G401 (cell line): ENCODE results near the gene ALS2CL. TPM values are rescaled to one million over a fixed set of nuclear protein-coding genes. Genes with fewer than 3 reads are reported as not detected.
"Not testable (repeated sequence)": the region's sequence is repeated elsewhere in the genome, so short reads cannot be mapped to it uniquely, and the experiment has no call there.

Experiments
- DNase-seq: peaks from one replicate; pipeline ENCODE4 v3.0.0-alpha.2; 2015; ENCODE audit warnings: low spot score
- in situ Hi-C: cut with HindIII; loops from 2 replicates; pipeline ENCODE4 v1.10.0; 2016; ENCODE audit warnings: low sequenced_read_pairs, mixed read lengths
- total RNA-seq: library from RNA; depleted of rRNA; stranded (reverse); fragments of >200 nt; shearing (Covaris generic); gene quantifications from 2 replicates; pipeline ENCODE4 v1.2.3, GENCODE V29; 2014; rRNA removed

Gene ALS2CL, protein sequence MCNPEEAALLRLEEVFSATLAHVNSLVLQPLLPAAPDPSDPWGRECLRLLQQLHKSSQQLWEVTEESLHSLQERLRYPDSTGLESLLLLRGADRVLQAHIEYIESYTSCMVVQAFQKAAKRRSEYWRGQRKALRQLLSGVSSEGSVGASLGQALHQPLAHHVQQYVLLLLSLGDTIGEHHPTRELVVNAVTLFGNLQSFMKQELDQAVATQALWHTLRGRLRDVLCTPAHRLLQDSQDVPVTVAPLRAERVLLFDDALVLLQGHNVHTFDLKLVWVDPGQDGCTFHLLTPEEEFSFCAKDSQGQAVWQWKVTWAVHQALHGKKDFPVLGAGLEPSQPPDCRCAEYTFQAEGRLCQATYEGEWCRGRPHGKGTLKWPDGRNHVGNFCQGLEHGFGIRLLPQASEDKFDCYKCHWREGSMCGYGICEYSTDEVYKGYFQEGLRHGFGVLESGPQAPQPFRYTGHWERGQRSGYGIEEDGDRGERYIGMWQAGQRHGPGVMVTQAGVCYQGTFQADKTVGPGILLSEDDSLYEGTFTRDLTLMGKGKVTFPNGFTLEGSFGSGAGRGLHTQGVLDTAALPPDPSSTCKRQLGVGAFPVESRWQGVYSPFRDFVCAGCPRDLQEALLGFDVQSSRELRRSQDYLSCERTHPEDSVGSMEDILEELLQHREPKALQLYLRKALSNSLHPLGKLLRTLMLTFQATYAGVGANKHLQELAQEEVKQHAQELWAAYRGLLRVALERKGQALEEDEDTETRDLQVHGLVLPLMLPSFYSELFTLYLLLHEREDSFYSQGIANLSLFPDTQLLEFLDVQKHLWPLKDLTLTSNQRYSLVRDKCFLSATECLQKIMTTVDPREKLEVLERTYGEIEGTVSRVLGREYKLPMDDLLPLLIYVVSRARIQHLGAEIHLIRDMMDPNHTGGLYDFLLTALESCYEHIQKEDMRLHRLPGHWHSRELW
- 0.20 and 0.31 TPM in 2 replicates for total RNA-seq

DNA sequence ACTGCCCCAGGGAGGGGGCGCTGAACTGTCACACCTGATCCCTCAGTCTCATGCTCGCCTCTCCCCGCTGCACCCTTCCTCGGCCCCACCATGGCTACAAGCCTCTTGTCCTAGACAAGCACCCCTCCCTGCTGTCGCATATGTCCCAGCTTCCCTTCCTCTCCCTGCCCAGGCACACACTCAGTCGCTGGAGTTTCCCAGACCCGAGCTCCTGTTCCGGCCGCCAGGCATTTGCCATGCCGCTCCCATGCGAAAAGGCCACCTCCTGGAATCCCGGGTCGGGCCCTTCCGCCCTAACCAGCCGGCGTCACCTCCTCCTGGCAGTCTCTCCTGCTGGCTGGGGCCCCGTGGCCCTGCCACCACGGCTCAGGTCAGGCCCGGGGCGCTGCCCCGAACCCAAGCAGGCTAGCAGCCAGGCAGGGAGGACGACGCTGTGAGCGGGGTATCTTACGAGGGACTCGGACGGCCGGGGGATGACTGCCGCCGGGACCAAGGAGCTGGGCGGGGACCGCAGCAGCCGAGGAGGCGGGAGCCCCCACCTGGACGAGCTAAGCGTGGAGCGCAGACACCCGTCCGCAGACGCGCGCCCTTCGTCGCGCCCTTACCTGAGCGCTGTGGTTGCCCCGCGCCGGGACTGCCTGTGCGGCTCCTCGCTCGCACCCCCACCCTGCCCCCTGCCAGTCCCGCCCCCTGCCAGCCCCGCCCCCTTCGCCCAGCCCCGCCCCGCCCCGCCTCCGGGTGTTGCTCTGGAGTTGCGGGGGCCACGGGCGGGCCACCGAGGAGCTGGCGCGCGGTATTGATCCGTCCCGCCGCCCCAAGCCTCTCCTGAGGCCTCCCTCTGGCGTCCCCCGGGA, at the start of gene ALS2CL:
Gene ALS2CL (minus strand): TSS at position 642 of the 854 bp plus-strand sequence. CDS start 4,239 bp downstream, outside the sequence.
- DNase-seq: peak; percentile 63
- in situ Hi-C loops: no loop called here

DNA sequence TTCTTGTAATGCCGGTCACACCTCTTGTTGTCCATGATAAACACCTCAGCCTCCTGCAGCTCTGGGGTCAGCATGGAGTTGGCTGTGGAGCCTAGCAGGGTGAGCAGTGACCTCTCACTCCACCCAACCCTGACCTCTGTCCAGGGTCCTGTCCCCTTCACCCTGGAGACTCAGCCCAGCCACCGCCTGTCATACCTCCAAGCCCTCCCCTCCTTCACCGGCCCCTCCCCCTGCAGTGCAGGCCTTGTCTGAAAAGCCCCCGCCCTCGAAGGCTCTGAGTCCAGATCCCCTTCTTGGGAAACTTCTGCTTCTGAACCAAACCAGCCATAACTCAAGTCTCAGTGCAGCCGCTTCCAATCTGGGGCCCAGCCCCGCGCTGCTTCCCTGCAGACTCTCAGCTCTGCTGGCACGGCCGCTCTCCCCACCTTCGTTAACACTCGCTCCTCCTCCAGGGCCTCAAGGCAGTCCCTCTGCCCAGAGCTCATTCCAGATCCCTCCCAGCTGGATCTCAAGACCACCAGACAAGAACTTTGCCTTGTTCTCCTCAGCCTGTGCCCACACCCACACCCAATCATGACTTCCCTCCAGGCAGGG, 49.6 kb upstream of the ALS2CL start:
- no peak for DNase-seq
- in situ Hi-C loops: no loop called here

DNA sequence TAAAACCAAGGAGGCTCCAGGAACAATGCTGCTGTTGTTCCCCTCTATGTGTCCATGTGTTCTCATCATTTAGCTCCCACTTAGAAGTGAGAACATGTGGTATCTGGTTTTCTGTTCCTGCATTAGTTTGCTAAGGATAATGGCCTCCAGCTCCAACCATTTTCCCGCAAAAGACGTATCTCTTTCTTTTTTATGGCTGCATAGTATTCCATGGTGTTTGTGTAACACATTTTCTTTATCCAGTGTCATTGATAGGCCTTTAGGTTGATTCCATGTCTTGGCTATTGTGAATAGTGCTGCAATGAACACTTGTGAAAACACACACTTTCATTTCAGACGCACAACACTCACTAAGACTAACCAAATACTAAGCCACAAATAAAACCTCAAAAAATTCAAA, 46.1 kb upstream of the ALS2CL start:
- in situ Hi-C loops, DNase-seq: not testable (repeated sequence)

DNA sequence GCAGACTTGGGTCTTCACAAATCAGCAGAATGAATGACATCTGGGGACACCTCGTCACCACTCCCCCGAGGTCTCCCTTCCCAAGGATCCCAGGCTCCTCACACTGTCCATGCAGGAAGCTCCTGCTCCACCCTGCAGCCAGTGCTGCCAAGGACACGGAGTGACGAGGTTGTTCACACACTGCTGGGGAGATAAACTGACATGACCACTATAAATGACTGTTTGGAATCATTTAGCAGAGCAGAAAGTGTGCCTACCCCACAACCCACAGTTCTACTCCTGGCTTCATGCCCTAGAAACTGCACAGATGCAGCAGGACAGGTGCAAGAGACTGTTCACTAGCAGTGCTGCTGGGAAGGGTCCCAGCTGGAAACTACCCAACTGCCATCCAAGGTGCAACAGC, 43.9 kb upstream of the ALS2CL start:
- DNase-seq: no peak
- in situ Hi-C loops: no loop called here

DNA sequence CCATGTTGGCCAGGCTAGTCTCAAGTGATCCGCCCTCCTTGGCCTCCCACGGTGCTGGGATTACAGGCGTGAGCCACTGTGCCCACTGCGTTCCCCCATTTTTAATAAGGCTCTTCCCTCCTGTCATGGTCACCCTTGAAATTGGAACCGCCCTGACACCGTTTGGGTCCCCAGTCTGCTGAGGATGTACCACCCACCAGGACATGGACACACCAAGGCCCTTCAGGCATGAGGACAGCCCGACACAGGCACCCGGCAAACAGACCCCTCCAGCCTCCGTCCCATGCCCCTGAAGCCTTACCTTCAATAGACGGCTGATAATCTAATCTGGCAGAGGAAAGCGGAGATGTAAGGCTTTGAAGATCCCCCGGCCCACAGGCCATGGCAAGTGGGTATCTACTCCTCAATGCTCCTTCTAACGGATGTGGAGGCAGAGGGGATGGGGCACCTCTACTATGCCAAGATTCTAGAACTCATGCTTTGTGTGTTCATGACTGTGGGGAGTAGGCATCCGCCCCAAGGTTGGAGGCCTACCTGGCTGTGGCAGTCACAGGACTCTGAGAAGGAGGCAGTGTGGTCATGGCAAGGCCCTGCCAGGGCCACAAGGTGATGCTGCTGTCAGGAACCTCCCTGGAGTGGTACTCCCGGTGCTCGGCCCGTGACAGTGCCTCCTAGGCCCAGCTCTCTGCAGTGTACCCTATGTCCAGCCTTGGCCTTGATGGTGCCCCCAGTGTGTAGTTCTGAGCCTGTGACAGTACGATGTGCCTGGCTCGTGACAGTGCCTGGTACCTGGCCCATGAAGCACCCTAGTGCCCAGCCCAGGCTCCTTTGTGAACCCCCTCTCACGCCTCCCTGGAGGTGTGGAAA, 42.8 kb upstream of the ALS2CL start:
- in situ Hi-C loops: no loop called here

DNA sequence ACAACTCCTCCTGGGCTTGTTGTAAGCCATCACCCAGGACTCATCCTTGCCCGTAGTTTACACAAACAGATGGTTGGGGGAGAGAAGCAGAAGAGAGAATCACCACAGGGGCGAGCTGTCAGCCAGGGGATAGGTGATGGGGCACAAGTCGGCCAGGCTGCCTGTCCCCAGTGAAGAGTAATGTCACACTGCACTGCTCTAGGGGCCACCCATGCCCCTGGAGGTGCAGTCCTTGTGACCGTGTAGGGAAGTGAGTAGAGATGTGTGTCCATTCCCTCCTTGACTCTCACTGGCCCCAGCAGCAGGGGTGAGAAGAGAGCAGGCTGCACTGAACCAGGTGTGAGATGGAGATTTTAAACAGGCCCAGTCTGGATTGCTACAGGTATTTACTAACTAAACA, 41.3 kb upstream of the ALS2CL start:
- no peak for DNase-seq
- in situ Hi-C loops: no loop called here

More for the DNA sequence above, 42.8 kb upstream of the ALS2CL start:
- no peak for DNase-seq

DNA sequence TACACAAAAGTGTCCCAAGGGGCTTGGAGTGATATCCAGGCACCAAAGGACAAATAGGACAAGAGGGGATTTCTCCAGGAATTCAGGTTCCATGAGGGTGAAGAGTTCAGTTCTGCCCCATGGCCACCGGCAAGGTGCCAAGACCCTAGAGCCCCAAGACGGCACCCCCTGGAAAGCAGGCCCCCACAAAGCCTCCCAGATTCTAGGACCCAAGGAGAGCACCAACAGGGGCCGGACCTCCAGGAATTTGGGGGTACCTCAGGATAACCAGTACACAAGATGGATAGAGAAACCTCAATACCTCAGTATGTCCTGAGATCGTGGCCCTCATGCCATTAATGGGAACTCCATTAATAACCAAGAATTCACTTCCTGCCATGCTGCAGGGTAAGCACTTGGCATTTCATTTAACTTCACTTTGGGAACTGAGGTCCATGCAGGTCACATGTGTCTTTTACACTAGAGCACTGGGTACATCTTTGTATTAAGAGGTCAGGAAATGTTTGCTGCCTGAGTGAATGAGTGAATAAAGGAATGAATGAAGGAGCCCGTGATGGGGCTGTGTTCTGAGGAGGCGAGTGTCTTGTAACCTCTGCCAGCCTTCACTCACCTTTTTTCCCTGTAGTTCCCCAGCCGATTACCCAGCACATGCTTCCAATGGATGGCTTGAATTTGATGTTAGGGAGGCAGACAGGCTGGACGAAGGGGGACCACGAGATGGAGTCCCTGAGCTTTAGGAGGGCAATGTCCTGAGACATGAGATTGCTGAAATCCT, 39.7 kb upstream of the ALS2CL start:
- in situ Hi-C loops: no loop called here
- no peak for DNase-seq

DNA sequence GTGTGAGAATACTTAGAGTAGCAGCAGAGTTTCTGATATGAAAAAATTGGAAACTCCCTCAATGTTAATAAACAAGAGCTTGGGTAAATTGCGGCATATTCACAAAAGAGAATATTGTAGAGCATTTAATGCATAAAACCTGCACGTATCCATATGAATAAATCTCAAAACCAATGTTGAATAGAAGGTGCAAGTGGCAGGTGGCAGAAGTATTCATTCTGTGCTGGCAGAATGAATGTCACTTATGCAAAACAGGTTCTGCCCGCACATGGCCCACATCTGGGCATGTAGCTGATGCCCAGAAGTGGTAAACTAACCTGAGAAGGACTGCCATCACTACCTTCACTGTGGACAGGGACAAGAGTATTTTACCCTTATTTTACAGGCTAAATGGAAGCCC, 38.3 kb upstream of the ALS2CL start:
- DNase-seq: no peak
- in situ Hi-C loops: no loop called here

DNA sequence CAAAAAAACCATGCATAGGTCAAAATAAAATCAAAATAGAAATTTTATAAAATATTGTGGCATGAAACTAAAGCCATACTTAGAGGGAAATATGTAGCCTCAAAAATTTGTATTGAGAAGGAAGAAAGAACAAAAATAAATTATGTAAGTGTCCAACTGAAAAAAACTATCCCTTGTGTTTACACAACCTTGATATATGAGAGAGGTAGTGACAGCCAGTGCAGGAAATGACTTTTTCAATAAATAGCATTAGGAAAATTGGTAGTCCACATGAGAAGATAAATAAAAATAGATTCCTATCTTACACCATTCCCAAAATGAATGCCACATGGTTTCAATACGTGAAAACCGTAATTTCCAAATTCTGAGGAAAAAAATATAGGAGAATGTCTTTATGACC, 37.3 kb upstream of the ALS2CL start:
- in situ Hi-C loops: no loop called here
- no peak for DNase-seq

DNA sequence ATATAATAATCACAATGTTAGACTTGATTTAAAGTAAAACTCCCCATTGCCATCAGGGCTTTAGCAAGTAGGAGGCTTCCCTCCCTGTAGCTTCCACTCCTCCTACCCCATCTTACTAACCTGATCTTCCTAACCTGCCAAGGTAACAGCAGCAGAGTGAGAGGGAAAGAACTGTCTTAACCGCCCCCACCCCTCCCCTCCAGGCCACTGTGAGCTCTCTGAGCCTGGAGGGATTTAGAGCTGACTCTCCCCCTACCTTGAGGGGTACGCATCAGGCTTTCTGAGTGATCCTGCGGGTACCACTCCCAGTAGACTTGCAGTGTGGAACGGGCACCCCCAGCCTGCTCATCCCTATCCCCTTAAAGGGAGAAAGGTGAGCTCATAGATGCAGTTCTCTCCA, 35.6 kb upstream of the ALS2CL start:
- DNase-seq: no peak
- in situ Hi-C loops: no loop called here

DNA sequence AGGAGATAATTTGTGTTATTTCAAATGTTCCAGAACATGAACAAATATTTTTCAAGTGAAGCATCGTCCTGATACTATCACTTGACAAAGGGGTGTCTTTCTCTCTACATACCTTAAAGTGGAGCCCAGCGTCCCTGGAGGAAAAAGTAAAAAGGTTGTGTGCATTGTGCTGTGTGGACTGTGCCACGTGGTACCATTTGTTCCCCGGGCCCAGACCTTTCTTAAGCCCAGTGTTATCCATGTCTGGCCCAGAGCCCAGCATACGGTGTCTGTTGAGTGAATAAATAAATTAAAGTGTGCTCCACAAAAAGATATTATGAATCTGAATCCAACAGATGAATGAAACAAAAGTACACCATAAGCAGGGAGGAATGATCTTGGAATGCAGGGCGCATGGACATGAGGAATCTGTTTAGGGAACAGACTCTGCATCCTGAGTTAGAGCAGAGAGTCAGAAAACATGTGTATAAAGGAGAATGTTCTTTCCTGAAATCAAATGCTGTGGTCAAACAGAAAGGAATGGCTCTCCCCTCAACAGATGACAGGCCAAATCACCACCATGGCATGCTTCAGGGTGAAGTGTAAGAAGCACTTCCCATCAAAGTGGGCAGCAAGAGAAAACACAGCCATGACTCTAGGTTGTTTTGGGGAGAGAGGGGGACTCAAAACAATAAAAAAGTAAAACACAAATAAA, 32.3 kb upstream of the ALS2CL start:
- in situ Hi-C loops: no loop called here
- DNase-seq: no peak

DNA sequence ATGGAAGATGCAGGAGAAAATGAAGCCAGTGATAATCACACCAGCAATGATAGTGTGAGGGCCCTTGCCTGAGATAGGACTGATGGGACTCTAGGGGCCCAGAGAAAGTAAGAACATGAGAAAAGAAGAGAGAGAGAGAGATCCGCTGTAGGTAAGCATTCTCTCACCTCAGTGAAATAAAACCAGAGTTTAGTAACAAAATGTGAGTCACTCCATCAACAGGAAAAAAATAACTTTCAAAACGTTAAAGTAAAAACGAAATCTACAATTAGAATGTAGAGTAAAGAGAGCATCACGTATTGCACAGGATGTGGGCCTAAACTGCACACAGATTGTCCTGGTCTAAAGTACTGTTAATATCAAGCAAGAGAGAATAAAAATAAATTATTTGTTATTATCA, 30.9 kb upstream of the ALS2CL start:
- in situ Hi-C loops: no loop called here
- DNase-seq: no peak

DNA sequence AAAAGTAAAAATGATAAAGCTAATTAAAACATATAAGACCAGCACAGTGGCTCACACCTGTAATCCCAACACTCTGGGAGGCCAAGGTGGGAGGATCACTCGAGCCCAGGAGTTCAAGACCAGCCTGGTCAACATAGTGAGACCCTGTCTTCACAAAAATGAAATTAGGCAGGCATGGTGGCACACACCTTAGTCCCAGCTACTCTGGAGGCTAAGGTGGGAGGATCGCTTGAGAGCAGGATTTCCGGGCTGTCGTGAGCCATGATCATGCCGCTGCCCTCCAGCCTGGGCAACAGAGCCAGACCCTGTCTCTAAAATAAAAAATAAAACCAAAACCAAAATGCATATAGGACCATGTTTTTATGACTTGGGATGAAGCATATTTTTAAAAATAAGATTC, 29.0 kb upstream of the ALS2CL start:
- no peak for DNase-seq
- in situ Hi-C loops: no loop called here

DNA sequence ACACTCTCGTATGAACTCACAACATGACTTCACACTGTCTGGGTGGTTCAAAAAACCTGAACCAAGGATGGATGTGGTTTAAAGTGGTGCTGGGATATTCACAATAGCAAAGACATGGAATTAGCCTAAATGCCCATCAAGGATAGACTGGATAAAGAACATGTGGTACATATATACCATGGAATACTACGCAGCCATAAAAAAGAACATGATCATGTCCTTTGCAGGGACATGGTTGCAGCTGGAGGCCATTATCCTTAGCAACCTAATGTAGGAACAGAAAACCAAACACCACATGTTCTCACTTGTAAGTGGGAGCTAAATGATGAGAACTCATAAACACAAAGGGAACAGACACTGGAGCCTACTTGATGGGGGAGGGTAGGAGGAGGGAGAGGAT, 27.5 kb upstream of the ALS2CL start:
- DNase-seq: no peak
- in situ Hi-C loops: no loop called here

DNA sequence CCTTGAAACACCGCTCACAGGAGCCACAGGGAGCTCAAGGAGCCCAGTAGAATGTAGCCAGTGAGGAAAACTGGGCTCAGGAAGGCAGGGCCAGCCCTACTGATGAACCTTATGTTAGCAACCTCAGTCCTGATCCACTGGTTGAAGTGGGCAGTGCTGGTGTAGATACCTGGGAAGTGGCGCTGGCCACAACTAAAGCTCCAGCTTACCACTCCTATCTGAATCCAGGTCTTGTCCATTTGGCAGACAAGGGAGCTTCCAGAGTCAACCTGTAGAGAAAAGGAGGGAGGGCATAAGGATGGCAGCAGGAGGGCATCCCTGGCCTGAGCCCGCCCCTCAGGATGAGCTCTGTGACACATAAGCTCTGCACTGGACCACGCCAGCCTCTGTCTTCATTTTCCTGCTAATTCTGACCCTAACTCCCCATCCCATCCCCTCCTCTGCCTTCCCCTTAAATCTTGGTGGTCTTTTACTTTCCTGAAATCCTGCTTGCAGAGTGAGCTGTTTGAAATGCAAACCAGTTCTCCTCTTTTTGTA, 26.3 kb upstream of the ALS2CL start:
- in situ Hi-C loops: no loop called here
- DNase-seq: no peak

DNA sequence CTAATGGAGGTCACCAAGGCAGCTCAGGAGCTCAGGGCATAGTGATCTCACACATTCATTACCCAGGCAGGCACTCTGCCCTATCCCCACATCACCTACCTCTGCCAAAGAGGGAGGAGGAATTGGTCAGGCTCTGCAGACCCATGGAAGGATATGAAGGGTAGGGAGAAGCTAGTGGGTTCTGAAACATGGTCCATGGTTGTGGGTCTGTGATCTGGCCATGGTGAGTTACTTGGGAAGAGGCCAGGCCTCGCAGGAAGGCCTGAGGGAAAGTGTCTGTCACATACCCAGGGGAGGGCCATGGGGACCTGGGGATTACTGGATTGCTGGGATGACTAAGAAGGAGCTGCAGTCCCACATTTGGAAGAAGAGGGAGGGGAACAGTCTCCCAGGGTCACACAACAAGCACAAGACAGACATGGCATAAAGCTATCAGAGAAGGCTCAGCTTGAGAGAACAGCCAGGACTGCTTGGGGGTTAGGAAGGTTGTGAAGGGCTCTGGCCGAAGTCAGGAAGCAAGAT, 25.6 kb upstream of the ALS2CL start:
- DNase-seq: no peak
- in situ Hi-C loops: no loop called here
